ENCODE measurements around the gene SP110. TPM values are rescaled to one million over a fixed set of nuclear protein-coding genes. Genes with fewer than 3 reads are reported as not detected.
"Not testable (repeated sequence)": the region's sequence is repeated elsewhere in the genome, so short reads cannot be mapped to it uniquely, and the experiment has no call there.

SP110 gene
- total RNA-seq, 1 donor from 2014 or later, result 25.7 TPM

GRCh38 chr2:230225486-230225885, 5.7 kb upstream of the SP110 start, which contains the start of gene SP140:
SP140 (plus strand) TSS chr2:230225736; CDS start chr2:230225845, 109 bp downstream.
- no peak for DNase-seq (ENCODE audit: extremely low read depth, low read depth, low spot score)

DNA sequence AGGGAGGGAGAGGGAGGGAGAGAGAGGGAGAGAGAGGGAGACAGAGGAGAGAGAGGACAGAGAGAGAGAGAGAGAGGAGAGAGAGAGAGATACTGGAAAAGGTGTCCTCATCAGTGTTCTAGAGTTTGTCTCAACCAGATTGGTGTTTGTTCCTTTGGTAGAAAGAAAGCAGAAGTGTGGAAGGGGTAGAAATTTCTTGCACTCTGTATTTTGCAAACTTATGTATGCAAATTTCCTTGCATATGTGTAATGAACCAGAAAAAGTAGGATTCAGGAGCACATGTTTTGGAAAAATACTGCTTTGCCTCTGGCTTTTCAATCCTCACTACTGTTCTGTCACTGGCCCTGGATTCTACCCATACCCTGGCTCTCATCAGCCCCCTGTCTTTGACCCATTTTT, 4.7 kb upstream of the SP110 start:
- no peak for DNase-seq (ENCODE audit: extremely low read depth, low read depth, low spot score)

DNA sequence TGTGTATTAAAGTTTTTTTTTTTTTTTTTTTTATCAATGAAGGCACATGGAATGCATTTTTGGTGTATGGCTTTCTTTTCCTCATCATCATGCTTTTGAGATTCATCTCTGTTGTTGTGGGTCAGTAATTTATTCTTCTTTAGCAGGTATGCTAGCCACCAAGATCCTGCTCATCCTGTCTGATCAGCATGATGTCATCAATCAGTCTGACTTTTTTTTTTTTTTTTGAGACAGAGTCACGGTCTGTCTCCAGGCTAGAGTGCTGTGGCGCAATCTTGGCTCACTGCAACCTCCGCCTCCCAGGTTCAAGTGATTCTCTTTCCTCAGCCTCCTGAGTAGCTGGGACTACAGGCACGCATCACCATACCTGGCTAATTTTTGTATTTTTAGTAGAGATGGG, 3.0 kb upstream of the SP110 start:
- DNase-seq (ENCODE audit: extremely low read depth, low read depth, low spot score), result not testable (repeated sequence)

DNA sequence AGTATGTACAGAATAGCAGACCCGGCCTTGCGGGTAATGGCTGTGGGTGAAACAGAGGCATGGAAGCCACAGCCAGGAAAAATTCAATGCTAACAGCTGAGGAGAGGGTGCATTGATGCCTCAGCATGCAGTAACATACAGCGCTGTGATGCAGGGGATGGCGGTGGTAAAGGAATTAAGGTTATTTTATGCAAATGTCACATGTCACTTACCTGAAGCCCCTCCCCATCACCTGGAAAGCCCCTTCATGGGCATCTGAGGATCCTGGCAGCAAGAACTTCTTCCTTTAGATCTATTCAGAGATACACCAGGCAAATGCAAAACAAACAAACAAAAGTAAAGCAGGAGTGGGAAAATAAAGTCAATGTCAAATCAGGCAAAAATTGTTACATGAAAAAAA, 1.7 kb upstream of the SP110 start:
- DNase-seq (ENCODE audit: extremely low read depth, low read depth, low spot score), result no peak

DNA sequence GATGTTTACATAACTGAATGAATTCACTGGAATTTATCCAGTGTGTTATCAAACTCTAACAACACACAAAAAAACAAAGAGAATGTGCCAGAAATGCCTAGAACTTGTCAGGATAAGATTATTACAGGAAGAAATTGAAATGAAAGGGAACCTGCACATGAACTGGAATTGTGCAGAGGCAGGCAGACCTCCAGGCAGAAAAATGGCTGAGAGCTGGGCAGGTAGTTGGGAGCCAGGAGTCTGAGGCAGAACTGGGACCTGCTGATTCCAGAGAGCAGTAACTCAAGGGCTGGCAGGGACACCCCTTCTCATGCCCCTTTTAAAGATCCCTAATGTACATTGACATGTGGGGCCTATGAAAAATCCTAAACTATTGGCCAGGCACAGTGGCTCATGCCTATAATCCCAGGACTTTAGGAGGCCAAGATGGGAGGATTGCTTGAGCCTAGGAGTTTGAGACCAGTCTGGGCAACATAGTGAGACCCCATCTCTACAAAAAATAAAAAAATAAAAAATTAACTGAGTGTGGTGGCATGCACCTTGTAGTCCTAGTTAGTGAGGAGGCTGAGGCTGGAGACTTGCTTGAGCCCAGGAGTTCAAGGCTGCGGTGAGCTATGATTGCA, 674 bp upstream of the SP110 start:
- DNase-seq (ENCODE audit: extremely low read depth, low read depth, low spot score), result no peak

DNA sequence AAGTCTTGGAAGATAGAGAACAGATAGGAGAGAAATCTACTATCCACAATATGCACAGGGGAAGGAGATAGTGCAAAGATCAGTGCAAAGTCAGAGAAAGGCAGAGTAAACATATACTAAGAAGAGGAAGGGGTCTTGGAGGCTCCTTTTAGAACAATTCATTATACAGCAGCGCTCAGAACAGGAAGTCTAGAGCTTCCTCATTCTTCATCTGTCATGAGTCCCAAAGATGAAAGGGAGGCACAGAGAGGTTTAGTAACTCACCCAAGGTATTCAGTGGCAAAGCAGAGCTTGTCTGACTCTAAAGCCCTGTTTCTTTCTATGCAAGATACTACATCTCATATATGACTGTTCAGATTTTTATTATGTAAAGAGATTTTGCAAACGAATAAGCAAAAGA, 1.4 kb downstream of the SP110 start:
- DNase-seq (ENCODE audit: extremely low read depth, low read depth, low spot score), result no peak

DNA sequence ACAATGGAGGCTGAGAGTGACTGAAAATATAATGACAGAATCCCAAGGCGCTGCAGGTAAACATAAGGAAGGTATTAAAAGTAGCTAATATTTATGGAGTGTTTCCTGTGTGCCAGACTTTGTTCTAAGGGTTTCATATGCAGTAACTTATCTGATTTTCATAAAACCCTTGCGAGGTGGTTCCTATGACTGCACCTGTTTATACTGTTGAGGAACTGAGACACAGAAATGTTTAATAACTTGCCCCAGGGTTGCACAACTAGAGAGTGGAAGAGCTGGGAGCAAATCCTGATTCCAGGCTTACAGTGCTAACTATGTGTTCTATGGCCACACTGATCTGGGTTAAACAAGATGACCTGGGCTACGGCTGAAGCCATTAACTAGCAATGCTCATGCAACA, 2.4 kb downstream of the SP110 start:
- no peak for DNase-seq (ENCODE audit: extremely low read depth, low read depth, low spot score)

- DNase-seq (ENCODE audit: extremely low read depth, low read depth, low spot score), result no peak
These were observed 3.3 kb downstream of the SP110 start for GRCh38 chr2:230216489-230216888.

DNA sequence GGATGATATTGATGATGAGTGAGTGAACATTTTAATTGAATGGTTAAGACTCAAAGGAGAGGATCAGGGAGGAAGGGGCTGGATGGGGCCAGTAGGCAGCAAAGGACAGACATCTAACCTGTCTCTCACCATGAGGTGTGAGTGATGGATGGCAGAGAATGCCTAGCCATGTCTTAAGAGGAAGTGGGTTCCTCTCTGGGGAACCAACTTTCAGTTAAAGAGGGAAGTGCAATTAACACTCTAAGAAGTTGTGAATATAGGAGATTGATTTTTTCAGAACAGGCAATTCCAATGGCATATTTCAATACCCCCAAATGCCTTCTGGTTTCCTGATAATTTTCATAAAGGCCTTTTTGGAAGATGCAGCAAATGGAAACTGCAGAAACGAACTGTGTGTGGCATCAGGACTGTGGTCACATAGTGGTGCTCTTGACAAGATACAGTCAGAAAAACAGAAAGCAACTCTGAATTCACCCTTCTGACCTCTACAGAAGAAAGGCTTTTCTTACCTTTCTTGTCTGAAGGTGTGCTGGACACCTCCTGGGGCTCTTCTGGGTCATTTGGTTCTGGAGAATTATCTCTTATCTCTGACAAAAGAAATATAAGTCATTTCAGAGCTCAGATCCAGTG, 10.2 kb downstream of the SP110 start:
- no peak for DNase-seq (ENCODE audit: extremely low read depth, low read depth, low spot score)

GRCh38 chr2:230208576-230208975, 11.2 kb downstream of the SP110 start:
- DNase-seq (ENCODE audit: extremely low read depth, low read depth, low spot score), result no peak

DNA sequence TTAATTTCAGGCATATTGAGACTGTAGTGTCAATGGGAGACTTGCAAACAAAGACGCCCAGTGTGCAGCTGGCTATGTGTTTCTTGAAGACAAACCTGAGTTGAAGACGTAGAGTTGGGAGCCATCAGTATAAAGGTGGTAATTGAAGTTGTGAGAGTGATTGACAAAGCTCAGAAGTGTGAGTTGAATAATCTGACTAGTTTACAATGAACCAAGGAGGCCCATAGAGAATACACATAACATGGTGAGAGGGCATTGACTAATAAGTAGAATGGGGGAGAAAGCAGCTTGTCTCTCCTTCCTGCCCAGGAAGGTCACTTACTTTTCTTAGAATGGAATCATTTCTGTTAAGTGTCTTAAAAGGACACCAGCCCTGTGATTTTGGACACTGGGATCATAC, 14.1 kb downstream of the SP110 start:
- DNase-seq (ENCODE audit: extremely low read depth, low read depth, low spot score), result no peak

GRCh38 chr2:230205034-230205433, 14.8 kb downstream of the SP110 start:
- no peak for DNase-seq (ENCODE audit: extremely low read depth, low read depth, low spot score)

GRCh38 chr2:230203110-230203676, 16.6 kb downstream of the SP110 start:
- no peak for DNase-seq (ENCODE audit: extremely low read depth, low read depth, low spot score)

DNA sequence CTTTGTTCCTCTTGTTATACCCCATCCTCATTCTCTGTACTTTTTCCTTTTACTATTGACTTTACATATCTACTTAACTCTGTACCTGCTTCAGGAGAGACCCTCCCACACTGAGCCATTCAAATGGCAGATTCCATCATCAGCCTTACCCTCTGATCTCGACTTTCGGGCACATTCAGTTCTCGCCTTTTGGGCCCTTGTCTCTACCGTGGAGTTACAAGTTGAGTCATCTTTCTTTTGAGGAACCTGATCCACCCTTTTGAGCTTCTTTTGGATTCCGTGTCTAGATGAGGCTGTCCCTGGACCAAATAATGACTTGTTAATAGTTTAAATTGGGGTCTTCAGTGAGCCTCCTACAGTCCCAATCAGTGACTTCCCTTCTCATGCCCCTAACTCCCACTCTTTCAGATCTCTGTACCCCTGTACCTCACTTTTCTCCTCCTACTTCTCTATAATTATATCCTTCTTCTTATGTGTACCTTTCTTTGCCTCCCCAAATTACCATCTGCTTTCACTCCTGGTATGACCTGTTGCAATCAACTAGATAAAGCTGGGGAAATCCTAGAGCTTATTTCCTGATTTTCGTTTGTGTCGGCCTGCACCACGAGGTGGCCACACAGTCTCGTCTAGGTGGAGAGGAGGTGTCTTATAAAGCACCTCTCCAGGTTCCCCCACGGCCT, 17.2 kb downstream of the SP110 start:
- DNase-seq (ENCODE audit: extremely low read depth, low read depth, low spot score), result no peak

DNA sequence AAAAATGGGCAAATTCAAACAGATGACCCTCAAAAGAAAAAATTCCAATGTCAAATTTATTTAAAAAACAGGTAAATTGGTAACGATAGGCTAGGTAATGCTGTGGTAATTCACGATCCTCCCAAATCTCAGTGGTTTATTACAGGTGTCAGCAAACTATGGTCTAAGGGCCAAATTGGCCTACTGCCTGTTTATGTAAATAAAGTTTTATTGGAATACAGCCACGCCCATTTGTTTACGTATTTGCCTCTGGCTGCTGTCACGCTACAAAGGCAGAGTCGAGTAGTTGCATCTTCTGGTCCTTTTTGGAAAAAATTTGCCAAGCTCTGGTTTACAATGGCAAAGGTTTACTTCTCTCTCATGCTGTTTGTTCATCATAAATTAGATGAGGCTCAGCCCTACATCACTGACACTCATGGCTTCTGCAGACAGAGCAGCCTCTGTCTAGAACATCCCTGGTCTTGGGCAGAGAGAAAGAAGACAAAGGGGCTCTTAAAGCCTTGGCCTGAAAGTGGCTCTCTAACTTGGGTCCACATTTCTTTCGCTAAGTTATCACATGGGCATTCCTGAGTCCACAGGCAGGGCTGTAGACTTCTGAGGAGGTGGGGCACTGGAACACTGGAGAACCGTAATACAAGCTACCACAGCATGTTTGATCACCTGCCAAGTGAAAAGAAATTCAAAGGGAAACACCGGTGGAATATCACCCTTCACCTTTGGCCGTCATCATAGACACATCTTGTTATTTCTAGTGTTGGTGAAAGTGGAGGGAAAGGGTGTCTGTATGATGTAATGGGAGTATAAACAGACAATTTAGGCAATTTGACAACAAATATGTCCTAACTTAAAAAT, 34.8 kb downstream of the SP110 start:
- no peak for DNase-seq (ENCODE audit: extremely low read depth, low read depth, low spot score)

DNA sequence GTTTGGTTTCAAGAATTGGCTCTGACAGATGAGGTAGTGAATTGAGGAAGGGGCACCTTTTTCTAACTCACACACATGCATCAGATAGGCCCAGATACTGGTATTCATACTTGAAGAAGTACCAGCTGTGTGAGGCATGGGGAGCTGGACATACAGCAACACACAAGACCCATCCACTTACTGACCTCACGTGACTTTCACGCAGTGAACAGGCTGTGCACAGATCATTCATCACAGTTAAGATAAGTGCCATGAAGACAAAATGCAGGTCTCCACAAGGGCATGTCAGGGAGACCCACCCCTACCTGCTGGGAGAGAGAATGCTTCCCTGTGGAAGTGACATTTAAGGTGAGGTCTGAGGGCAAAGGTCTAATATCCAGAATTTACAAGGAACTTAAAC, 38.6 kb downstream of the SP110 start:
- no peak for DNase-seq (ENCODE audit: extremely low read depth, low read depth, low spot score)

- DNase-seq (ENCODE audit: extremely low read depth, low read depth, low spot score), result no peak
These were observed 39.9 kb downstream of the SP110 start for GRCh38 chr2:230179907-230180306.

- DNase-seq (ENCODE audit: extremely low read depth, low read depth, low spot score), result no peak
These were observed 41.0 kb downstream of the SP110 start for GRCh38 chr2:230178546-230179485.

- no peak for DNase-seq (ENCODE audit: extremely low read depth, low read depth, low spot score)
These were observed 42.8 kb downstream of the SP110 start for GRCh38 chr2:230176996-230177395.

DNA sequence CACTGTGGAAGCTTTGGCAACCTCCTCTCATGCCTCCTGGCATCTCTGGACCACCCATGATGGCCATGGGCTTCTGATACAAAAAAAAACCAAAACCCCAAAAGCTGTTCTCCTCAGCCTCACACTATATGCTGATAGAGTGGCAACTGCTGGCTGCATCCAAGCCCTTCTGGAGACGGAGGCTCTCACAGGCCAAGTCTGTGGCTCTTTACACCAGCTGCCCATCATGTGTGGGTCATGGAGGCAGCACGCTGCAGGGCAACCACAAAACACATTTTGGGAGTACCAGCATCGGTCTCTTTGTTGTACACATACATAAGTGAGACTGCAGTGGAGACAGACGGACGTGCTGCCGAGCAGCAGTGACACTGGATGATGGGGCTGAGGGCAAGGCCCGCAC, 45.3 kb downstream of the SP110 start:
- DNase-seq (ENCODE audit: extremely low read depth, low read depth, low spot score), result no peak

Data from glomerular endothelial cell (primary cell).